MM.1S (cell line): ENCODE results near the gene TBL1Y.

Source experiments
- DNase-seq: peaks from one replicate; pipeline ENCODE4 v3.0.0-alpha.2; 2015
- H2AFZ ChIP-seq: fragments of 300-600 bp; sonication (generic); 2 replicates; pipeline ENCODE4 v1.6.0; 2016; ENCODE audit warnings: antibody characterized with exemption, low read length
- H3F3A ChIP-seq: fragments of 300-600 bp; sonication (generic); 2 replicates; pipeline ENCODE4 v1.6.1; 2016; ENCODE audit warnings: mild to moderate bottlenecking, antibody characterized with exemption, low read length, moderate library complexity, mixed read lengths; ENCODE audit not compliant: insufficient read depth
- H3K27ac ChIP-seq: fragments of 300-600 bp; sonication (generic); 2 replicates; pipeline ENCODE4 v1.5.1; 2016; ENCODE audit warnings: mild to moderate bottlenecking, low read length
- H3K27me3 ChIP-seq: fragments of 300-600 bp; sonication (generic); replicated peaks from 2 replicates; pipeline ENCODE4 v1.6.0; 2016; ENCODE audit warnings: low read length; ENCODE audit not compliant: insufficient read depth
- H3K36me3 ChIP-seq: fragments of 300-600 bp; sonication (generic); replicated peaks from 2 replicates; pipeline ENCODE4 v1.6.1; 2016; ENCODE audit warnings: mild to moderate bottlenecking, low read length, mixed read lengths; ENCODE audit not compliant: insufficient read depth
- H3K4me1 ChIP-seq: fragments of 300-600 bp; sonication (generic); 2 replicates; pipeline ENCODE4 v1.6.1; 2016; ENCODE audit warnings: low read length, mixed read lengths
- H3K4me2 ChIP-seq: fragments of 300-600 bp; sonication (generic); 2 replicates; pipeline ENCODE4 v1.6.0; 2016; ENCODE audit warnings: low read depth, low read length
- H3K4me3 ChIP-seq: fragments of 300-600 bp; sonication (generic); 2 replicates; pipeline ENCODE4 v1.5.1; 2016; ENCODE audit warnings: low read length, mixed read lengths
- H3K79me2 ChIP-seq: fragments of 300-600 bp; sonication (generic); 2 replicates; pipeline ENCODE4 v1.6.1; 2016; ENCODE audit warnings: mixed run types, low read length, mixed read lengths
- H3K9ac ChIP-seq: fragments of 300-600 bp; sonication (generic); 2 replicates; pipeline ENCODE4 v1.6.1; 2016; ENCODE audit warnings: low read length, mixed read lengths
- H3K9me2 ChIP-seq: fragments of 300-600 bp; sonication (generic); replicated peaks from 2 replicates; pipeline ENCODE4 v1.6.1; 2016; ENCODE audit warnings: mild to moderate bottlenecking, low read length, mixed read lengths; ENCODE audit not compliant: insufficient read depth
- H3K9me3 ChIP-seq: fragments of 300-600 bp; sonication (generic); replicated peaks from 2 replicates; pipeline ENCODE4 v1.6.1; 2016; ENCODE audit warnings: mild to moderate bottlenecking, low read length, mixed read lengths; ENCODE audit not compliant: insufficient read depth
- H4K20me1 ChIP-seq: fragments of 300-600 bp; sonication (generic); 2 replicates; pipeline ENCODE4 v1.6.1; 2016; ENCODE audit warnings: mild to moderate bottlenecking, low read length, moderate library complexity, mixed read lengths; ENCODE audit not compliant: insufficient read depth
- EZH2 ChIP-seq: fragments of 300-600 bp; sonication (generic); optimal IDR thresholded peaks from 2 replicates; pipeline ENCODE3; 2017; ENCODE audit warnings: low read depth, mild to moderate bottlenecking, antibody characterized with exemption, low read length, mixed read lengths
- EZH2phosphoT487 ChIP-seq: fragments of 300-600 bp; sonication (generic); IDR thresholded peaks from 2 replicates; pipeline ENCODE4 v1.6.1; 2018; ENCODE audit warnings: antibody characterized with exemption, low read length
- TF ChIP-seq, protein P1 (sequence below): fragments of 300-600 bp; sonication (generic); IDR thresholded peaks from 2 replicates; pipeline ENCODE4 v1.5.1; 2016; ENCODE audit warnings: antibody characterized with exemption, low read length, mixed read lengths

The TBL1Y gene

DNA sequence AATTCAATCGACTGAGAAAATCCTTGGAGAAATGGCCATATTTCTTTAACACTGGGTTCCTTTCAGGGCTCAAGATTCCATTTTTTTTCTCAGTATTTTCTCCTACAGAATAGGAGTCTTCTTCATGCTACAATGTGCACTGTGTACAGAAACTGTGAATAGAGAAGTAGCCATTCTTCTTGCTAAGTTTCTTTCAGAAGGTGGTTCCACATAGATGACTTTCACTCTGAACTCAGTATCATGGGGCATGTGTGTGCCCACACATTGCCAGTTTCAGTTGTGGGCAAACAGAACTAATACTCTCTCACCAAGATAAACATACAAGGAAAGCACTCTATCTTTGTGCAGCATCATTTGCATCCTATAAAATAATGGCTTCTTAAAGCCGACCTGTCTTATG, 89.4 kb downstream of the TBL1Y start:
- Histone ChIP-seq H3K9me2 (no peaks in the 10 kb centered on the region), H3K79me2 (no peaks in the 10 kb centered on the region), H3K36me3 (no peaks in the 10 kb centered on the region), H3K27me3 (no peaks in the 10 kb centered on the region), H3K4me1 (no peaks in the 10 kb centered on the region), H3K9me3 (no peaks in the 10 kb centered on the region), H3K4me2 (no peak overlapping the region), H3F3A (no peaks in the 10 kb centered on the region), H2AFZ (no peak overlapping the region), H3K9ac (no peak overlapping the region), H3K4me3 (no peak overlapping the region), H4K20me1 (no peaks in the 10 kb centered on the region), H3K27ac (no peak overlapping the region)
- TF ChIP-seq, protein P1, sequence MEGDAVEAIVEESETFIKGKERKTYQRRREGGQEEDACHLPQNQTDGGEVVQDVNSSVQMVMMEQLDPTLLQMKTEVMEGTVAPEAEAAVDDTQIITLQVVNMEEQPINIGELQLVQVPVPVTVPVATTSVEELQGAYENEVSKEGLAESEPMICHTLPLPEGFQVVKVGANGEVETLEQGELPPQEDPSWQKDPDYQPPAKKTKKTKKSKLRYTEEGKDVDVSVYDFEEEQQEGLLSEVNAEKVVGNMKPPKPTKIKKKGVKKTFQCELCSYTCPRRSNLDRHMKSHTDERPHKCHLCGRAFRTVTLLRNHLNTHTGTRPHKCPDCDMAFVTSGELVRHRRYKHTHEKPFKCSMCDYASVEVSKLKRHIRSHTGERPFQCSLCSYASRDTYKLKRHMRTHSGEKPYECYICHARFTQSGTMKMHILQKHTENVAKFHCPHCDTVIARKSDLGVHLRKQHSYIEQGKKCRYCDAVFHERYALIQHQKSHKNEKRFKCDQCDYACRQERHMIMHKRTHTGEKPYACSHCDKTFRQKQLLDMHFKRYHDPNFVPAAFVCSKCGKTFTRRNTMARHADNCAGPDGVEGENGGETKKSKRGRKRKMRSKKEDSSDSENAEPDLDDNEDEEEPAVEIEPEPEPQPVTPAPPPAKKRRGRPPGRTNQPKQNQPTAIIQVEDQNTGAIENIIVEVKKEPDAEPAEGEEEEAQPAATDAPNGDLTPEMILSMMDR, result no peak
- TF ChIP-seq EZH2 (no peak), EZH2phosphoT487 (no peak)
- DNase-seq, result no peak

DNA sequence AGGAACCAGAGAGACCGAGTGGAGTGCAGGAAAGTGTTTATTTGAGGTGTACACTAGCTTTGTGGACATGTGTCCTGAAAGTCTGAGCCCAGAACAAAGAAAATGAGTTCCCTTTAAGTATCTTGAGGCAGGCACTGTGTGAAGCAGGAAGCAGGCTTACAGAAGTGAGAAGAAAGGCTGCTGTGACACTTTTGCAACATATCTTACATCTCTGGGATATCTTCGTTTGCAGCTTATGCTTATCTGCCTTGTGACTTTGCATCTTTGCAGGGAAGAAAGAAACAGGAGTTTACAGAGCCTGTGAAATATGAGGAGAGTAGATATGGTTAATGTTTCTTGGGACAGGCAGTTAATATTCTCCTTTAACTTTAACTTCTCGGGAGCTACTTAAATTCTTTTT, 92.1 kb downstream of the TBL1Y start:
- DNase-seq, result no peak
- Histone ChIP-seq H3K36me3 (no peaks in the 10 kb centered on the region), H3K79me2 (no peaks in the 10 kb centered on the region), H3K9me2 (no peaks in the 10 kb centered on the region), H3K9ac (no peak overlapping the region), H3K27ac (no peak overlapping the region), H3K4me1 (no peaks in the 10 kb centered on the region), H2AFZ (no peak overlapping the region), H3K4me3 (no peak overlapping the region), H4K20me1 (no peaks in the 10 kb centered on the region), H3K9me3 (no peaks in the 10 kb centered on the region), H3K4me2 (no peak overlapping the region), H3K27me3 (no peaks in the 10 kb centered on the region), H3F3A (no peaks in the 10 kb centered on the region)
- no peak for TF ChIP-seq EZH2
- TF ChIP-seq, protein P1, result no peak
- no peak for TF ChIP-seq EZH2phosphoT487

DNA sequence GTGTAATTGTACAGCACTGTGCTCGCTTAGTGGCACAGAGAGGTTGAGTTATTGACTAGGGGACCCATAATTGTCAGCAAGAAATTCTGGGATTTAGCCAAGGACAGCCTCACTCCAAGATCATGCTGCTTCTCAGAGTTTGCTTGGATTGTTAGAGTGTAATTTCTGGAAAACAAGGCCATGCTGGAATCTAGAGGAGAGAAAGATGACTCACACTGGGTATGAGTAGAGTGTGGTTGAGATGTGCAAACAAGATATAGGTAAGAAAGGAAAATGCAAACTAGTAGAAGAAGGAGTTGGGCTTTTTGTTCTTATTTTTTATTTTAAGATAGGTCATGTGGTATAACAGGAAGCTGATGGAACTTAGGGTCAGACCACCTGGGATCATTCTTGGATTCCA, 97.4 kb downstream of the TBL1Y start:
- no peak for TF ChIP-seq EZH2phosphoT487
- TF ChIP-seq, protein P1, result no peak
- Histone ChIP-seq H3K79me2 (no peaks in the 10 kb centered on the region), H3K4me2 (no peak overlapping the region), H3K27ac (no peak overlapping the region), H3K9me3 (no peaks in the 10 kb centered on the region), H3K4me1 (no peaks in the 10 kb centered on the region), H3K4me3 (no peak overlapping the region), H2AFZ (no peak overlapping the region), H3K36me3 (no peaks in the 10 kb centered on the region), H3K9ac (no peak overlapping the region), H3F3A (no peaks in the 10 kb centered on the region), H3K27me3 (no peaks in the 10 kb centered on the region), H4K20me1 (no peaks in the 10 kb centered on the region), H3K9me2 (no peaks in the 10 kb centered on the region)
- no peak for DNase-seq
